HEK293 (cell line): Measurements from ENCODE around the gene TICAM1.

Experiments
- CTCF ChIP-seq: fragments of 450-650 bp; formaldehyde crosslinking; IDR thresholded peaks from 2 replicates; pipeline ENCODE4 v1.5.1; 2016; ENCODE audit warnings: missing biosample characterization, missing genetic modification characterization
- PBX3 ChIP-seq: sonication (generic); formaldehyde crosslinking; IDR thresholded peaks from 2 replicates; pipeline ENCODE4 v1.8.1; 2022; ENCODE audit warnings: mild to moderate bottlenecking, moderate library complexity, missing genetic modification reagents
- TCF7L2 ChIP-seq: IDR thresholded peaks from 2 replicates; pipeline ENCODE4 v1.6.1; 2011; ENCODE audit warnings: low read depth, mild to moderate bottlenecking, inconsistent platforms, low read length, moderate library complexity, borderline replicate concordance
- ZBTB11 ChIP-seq: fragments of 450-650 bp; formaldehyde crosslinking; conservative IDR thresholded peaks from 2 replicates; pipeline ENCODE4 v1.5.1; 2016; ENCODE audit warnings: low read depth, missing biosample characterization, missing genetic modification characterization
- ZBTB26 ChIP-seq: fragments of 450-650 bp; formaldehyde crosslinking; optimal IDR thresholded peaks from 2 replicates; pipeline ENCODE3; 2016; ENCODE audit warnings: missing biosample characterization, mild to moderate bottlenecking, missing genetic modification characterization
- ZBTB7A ChIP-seq: fragments of 450-650 bp; formaldehyde crosslinking; IDR thresholded peaks from 2 replicates; pipeline ENCODE4 v1.5.1; 2016; ENCODE audit warnings: low read depth, missing biosample characterization, missing genetic modification characterization
- ZNF121 ChIP-seq: fragments of 450-650 bp; formaldehyde crosslinking; IDR thresholded peaks from 2 replicates; pipeline ENCODE4 v1.5.1; 2016; ENCODE audit warnings: missing biosample characterization, missing genetic modification characterization
- ZNF133 ChIP-seq: fragments of 450-650 bp; formaldehyde crosslinking; IDR thresholded peaks from 2 replicates; pipeline ENCODE4 v1.5.1; 2016; ENCODE audit warnings: missing biosample characterization, missing genetic modification characterization
- ZNF155 ChIP-seq: fragments of 450-650 bp; formaldehyde crosslinking; IDR thresholded peaks from 2 replicates; pipeline ENCODE4 v1.5.1; 2016; ENCODE audit warnings: missing biosample characterization, missing genetic modification characterization
- ZNF292 ChIP-seq: fragments of 450-650 bp; formaldehyde crosslinking; IDR thresholded peaks from 2 replicates; pipeline ENCODE4 v1.5.1; 2016; ENCODE audit warnings: low read depth, missing biosample characterization, missing genetic modification characterization, borderline replicate concordance
- ZNF558 ChIP-seq: fragments of 450-650 bp; formaldehyde crosslinking; IDR thresholded peaks from 2 replicates; pipeline ENCODE4 v1.5.1; 2016; ENCODE audit warnings: missing biosample characterization, missing genetic modification characterization
- ZNF639 ChIP-seq: fragments of 450-650 bp; formaldehyde crosslinking; IDR thresholded peaks from 2 replicates; pipeline ENCODE4 v1.5.1; 2016; ENCODE audit warnings: missing biosample characterization, missing genetic modification characterization

- no peak for TF ChIP-seq ZBTB26 (tag by site-specific recombination)
- TF ChIP-seq CTCF (tag by site-specific recombination) = no peak
- no peak for TF ChIP-seq ZNF133 (tag by site-specific recombination)
- no peak for TF ChIP-seq ZNF292
- no peak for TF ChIP-seq PBX3
- TF ChIP-seq ZNF155 (tag by site-specific recombination) = no peak
- TF ChIP-seq ZBTB11 (tag by site-specific recombination) = no peak
- TF ChIP-seq ZNF558 (tag by site-specific recombination) = no peak
- TF ChIP-seq TCF7L2 = no peak
- no peak for TF ChIP-seq ZBTB7A
- TF ChIP-seq ZNF121 (tag by site-specific recombination) = no peak
- TF ChIP-seq ZNF639 (tag by site-specific recombination) = no peak
Observed at GRCh38 chr19:4879041-4879440, 47.5 kb upstream of the TICAM1 start.
